ENCODE measurements around the gene GPR27. TPM values are rescaled to one million over a fixed set of nuclear protein-coding genes. Genes with fewer than 3 reads are reported as not detected.

Gene GPR27, protein sequence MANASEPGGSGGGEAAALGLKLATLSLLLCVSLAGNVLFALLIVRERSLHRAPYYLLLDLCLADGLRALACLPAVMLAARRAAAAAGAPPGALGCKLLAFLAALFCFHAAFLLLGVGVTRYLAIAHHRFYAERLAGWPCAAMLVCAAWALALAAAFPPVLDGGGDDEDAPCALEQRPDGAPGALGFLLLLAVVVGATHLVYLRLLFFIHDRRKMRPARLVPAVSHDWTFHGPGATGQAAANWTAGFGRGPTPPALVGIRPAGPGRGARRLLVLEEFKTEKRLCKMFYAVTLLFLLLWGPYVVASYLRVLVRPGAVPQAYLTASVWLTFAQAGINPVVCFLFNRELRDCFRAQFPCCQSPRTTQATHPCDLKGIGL
- total RNA-seq = 1 to 10 TPM; 1.2 to 5.5 (median 3.9) TPM

DNA sequence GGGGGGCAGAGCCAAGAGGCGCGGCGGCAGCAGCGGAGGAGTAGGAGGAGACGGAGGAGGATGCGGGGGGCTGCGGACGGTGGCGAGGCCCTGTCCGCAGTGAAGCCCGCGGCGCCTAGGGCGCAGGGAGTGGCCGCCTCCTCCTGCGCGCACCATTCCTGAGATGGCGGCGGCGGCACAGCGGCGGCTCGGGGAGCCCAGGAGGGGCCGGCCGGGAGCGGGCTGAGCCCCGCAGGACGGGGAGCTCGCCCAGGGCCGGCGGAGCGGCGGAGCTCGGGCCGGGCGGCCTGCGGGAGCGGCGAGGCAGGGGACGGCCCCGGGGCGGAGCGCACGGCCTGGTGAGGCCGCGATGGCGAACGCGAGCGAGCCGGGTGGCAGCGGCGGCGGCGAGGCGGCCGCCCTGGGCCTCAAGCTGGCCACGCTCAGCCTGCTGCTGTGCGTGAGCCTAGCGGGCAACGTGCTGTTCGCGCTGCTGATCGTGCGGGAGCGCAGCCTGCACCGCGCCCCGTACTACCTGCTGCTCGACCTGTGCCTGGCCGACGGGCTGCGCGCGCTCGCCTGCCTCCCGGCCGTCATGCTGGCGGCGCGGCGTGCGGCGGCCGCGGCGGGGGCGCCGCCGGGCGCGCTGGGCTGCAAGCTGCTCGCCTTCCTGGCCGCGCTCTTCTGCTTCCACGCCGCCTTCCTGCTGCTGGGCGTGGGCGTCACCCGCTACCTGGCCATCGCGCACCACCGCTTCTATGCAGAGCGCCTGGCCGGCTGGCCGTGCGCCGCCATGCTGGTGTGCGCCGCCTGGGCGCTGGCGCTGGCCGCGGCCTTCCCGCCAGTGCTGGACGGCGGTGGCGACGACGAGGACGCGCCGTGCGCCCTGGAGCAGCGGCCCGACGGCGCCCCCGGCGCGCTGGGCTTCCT is at the start of gene GPR27:
TSS of gene GPR27 (plus strand) at position 155 of the 909 bp plus-strand sequence. CDS start at position 350, 195 bp downstream.
- Histone ChIP-seq H3K27me3 (peaks cover 32% of the 10 kb centered on the region), H3K27ac (no peak within 1 kb of the TSS)

DNA sequence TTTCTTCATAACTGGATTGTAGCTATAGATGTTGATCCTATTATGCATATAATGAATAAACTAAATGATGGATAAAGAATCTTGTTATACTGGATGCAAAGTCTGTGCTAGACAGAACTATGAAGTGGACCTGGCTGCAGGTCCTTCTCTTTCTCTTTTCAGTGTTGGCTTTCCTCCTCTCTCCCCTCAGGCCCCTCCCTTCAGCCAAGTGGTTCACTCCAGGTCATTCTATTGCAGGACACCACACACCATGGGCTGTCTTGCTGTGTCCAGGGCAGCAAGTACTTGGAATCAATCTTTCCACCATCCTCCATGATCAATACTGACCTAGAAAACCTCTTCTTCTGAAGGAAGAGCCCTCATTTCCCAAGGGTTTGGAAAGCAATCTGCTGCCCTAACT is 48.7 kb upstream of the GPR27 start:
- no peak overlapping the region for H3K27ac ChIP-seq
- no peak for DNase-seq (ENCODE audit: low spot score in 2 of 2)
- no peaks in the 10 kb centered on the region for H3K9me3 ChIP-seq
- TF ChIP-seq POLR2A (IDR thresholded peaks at IDR 0.05) = no peak
- TF ChIP-seq EP300 (IDR thresholded peaks at IDR 0.05) = no peak
- no peak for TF ChIP-seq POLR2AphosphoS5 (IDR thresholded peaks at IDR 0.05)
- TF ChIP-seq, protein P1, sequence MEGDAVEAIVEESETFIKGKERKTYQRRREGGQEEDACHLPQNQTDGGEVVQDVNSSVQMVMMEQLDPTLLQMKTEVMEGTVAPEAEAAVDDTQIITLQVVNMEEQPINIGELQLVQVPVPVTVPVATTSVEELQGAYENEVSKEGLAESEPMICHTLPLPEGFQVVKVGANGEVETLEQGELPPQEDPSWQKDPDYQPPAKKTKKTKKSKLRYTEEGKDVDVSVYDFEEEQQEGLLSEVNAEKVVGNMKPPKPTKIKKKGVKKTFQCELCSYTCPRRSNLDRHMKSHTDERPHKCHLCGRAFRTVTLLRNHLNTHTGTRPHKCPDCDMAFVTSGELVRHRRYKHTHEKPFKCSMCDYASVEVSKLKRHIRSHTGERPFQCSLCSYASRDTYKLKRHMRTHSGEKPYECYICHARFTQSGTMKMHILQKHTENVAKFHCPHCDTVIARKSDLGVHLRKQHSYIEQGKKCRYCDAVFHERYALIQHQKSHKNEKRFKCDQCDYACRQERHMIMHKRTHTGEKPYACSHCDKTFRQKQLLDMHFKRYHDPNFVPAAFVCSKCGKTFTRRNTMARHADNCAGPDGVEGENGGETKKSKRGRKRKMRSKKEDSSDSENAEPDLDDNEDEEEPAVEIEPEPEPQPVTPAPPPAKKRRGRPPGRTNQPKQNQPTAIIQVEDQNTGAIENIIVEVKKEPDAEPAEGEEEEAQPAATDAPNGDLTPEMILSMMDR (IDR thresholded peaks at IDR 0.05) = no peak
- H3K27me3 ChIP-seq = no peaks in the 10 kb centered on the region
- H3K4me1 ChIP-seq = peaks cover 5% of the 10 kb centered on the region
- peaks cover 5% of the 10 kb centered on the region for H3K36me3 ChIP-seq
- H3K4me3 ChIP-seq = no peak overlapping the region

More for the DNA sequence above, at the start of gene GPR27:
- 1% methylated on average over 15 of the region's 131 CpGs for WGBS
- Histone ChIP-seq H3K36me3 (no peaks in the 10 kb centered on the region), H3K4me1 (peaks cover 12% of the 10 kb centered on the region), H3K9me3 (no peaks in the 10 kb centered on the region), H3K4me3 (peak within 1 kb of the TSS; percentile 59)
- TF ChIP-seq EP300 (IDR thresholded peaks at IDR 0.05) = no peak
- no peak for TF ChIP-seq POLR2A (IDR thresholded peaks at IDR 0.05)
- TF ChIP-seq, protein P1 (IDR thresholded peaks at IDR 0.05) = no peak
- TF ChIP-seq POLR2AphosphoS5 (IDR thresholded peaks at IDR 0.05) = no peak
- DNase-seq (ENCODE audit: low spot score in 2 of 2) = no peak

DNA sequence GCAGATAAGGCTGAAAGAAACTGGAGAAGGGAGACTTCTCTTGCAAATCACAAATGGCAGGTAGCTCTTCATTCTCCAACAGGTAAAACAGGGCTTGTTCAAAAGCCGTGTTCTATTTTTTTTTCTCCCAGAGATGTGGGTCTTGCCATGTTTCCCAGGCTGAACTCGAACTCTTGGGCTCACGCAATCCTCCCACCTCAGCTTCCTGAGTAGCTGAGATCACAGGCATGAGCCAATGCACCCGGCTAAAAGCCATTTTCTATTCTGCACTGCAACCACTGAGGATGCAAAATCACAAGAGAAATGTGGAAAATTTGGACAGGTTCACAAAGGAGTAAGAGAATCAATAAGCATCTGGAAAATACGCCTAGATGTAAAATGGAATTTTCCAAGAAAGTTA is 48.0 kb upstream of the GPR27 start:
- no peak for DNase-seq (ENCODE audit: low spot score in 2 of 2)
- Histone ChIP-seq H3K27me3 (no peaks in the 10 kb centered on the region), H3K4me1 (peaks cover 5% of the 10 kb centered on the region), H3K27ac (no peak overlapping the region), H3K36me3 (peaks cover 9% of the 10 kb centered on the region), H3K9me3 (no peaks in the 10 kb centered on the region), H3K4me3 (no peak overlapping the region)
- WGBS = 97% methylated on average over 5 of the region's 5 CpGs
- TF ChIP-seq, protein P1 (IDR thresholded peaks at IDR 0.05) = no peak
- TF ChIP-seq POLR2A (IDR thresholded peaks at IDR 0.05) = no peak

DNA sequence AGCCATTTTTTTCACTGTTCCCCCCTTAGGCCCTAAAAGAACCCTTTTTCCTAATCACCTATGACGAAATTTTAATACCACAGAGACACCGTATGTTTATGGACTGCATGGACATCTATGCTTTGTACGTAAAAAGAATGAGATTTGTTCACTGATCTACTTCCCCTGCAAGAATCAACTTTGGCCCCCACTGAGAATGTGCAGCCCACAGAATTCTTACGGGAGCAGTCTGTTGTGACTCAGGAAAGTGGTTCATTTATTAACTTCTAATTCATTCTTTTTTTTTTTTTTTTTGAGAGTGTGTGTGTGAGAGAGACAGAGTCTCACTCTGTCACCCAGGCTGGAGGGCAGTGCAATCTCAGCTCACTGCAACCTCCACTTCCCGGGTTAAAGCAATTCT is 46.1 kb upstream of the GPR27 start:
- H3K36me3 ChIP-seq = peaks cover 9% of the 10 kb centered on the region
- no peak for TF ChIP-seq EP300 (IDR thresholded peaks at IDR 0.05)
- no peak for TF ChIP-seq POLR2AphosphoS5 (IDR thresholded peaks at IDR 0.05)
- no peak for TF ChIP-seq POLR2A (IDR thresholded peaks at IDR 0.05)
- TF ChIP-seq, protein P1 (IDR thresholded peaks at IDR 0.05) = no peak
- H3K4me1 ChIP-seq = peaks cover 7% of the 10 kb centered on the region
- no peaks in the 10 kb centered on the region for H3K9me3 ChIP-seq
- 93% methylated on average over 5 of the region's 5 CpGs for WGBS
- H3K4me3 ChIP-seq = no peak overlapping the region
- no peaks in the 10 kb centered on the region for H3K27me3 ChIP-seq
- no peak overlapping the region for H3K27ac ChIP-seq
- DNase-seq (ENCODE audit: low spot score in 2 of 2) = no peak

Data from suprapubic skin (tissue), 4 donors.